Uterus (tissue), 4 donors: Measurements from ENCODE around the gene POLRMT. TPM values are rescaled to one million over a fixed set of nuclear protein-coding genes. Genes with fewer than 3 reads are reported as not detected.

Experiments used
- DNase-seq, 2 donors: peaks; one replicate each; pipeline ENCODE4 v3.0.0-alpha.2; 2019 to 2020
- H3K27ac ChIP-seq, 2 donors: fragments of 200-600 bp; sonication (generic); 1 replicate in 1 of 2; 2 replicates in 1 of 2; pipeline ENCODE4 v1.5.1; 2016 to 2018
- H3K27me3 ChIP-seq, 2 donors: fragments of 200-600 bp; sonication (generic); one replicate each; pipeline ENCODE4 v1.5.1; 2018 to 2019; ENCODE audit warnings: control low read depth in 1 of 2
- H3K36me3 ChIP-seq, 2 donors: fragments of 200-600 bp; sonication (generic); one replicate each; pipeline ENCODE4 v1.5.1; 2019; ENCODE audit warnings: control low read depth in 1 of 2
- H3K4me1 ChIP-seq, 2 donors: fragments of 200-600 bp; sonication (generic); one replicate each; pipeline ENCODE4 v1.5.1; 2018 to 2019; ENCODE audit warnings: control low read depth in 1 of 2
- H3K4me3 ChIP-seq, 2 donors: fragments of 200-600 bp; sonication (generic); 1 replicate in 1 of 2; 2 replicates in 1 of 2; pipeline ENCODE4 v1.5.1; 2018 to 2019; ENCODE audit warnings: mild to moderate bottlenecking in 1 of 2
- H3K9me3 ChIP-seq, 2 donors: fragments of 200-600 bp; sonication (generic); one replicate each; pipeline ENCODE4 v1.5.1; 2019; ENCODE audit warnings: control low read depth in 1 of 2
- CTCF ChIP-seq, 4 experiments: fragments of 200-600 bp in 2 of 4; fragments of 450-650 bp in 2 of 4; sonication (generic) in 2 of 4; IDR thresholded peaks; one replicate each; pipeline ENCODE4 v1.5.1; 2016 to 2019; ENCODE audit warnings: antibody characterized with exemption in 4 of 4, mild to moderate bottlenecking in 2 of 4, moderate library complexity in 1 of 4
- POLR2A ChIP-seq, 2 donors: fragments of 450-650 bp; IDR thresholded peaks; one replicate each; pipeline ENCODE4 v1.6.1; 2016; ENCODE audit warnings: antibody characterized with exemption in 2 of 2, mild to moderate bottlenecking in 1 of 2, moderate library complexity in 1 of 2
- intact Hi-C: fragments of 100-400 bp; cut with DNase I; formaldehyde crosslinking; loops from one replicate; pipeline ENCODE4 v1.15.1; 2023; ENCODE audit warnings: low total_unique reads
- total RNA-seq, 4 donors: library from RNA; depleted of rRNA in 3 of 4; stranded (reverse); fragments of >200 nt in 3 of 4; gene quantifications; one replicate each; pipeline versions ENCODE4 v1.1.0 to v1.2.4, GENCODE V29; 2014 to 2023
- donor health status: DM: yes; HTN: yes; CAD: no.

The POLRMT gene
- total RNA-seq, 4 donors from 2014 or later = 10.5 to 42.0 (median 24.1) TPM

- no peaks in the 10 kb centered on the region for H3K36me3 ChIP-seq
- H3K4me1 ChIP-seq = no peaks in the 10 kb centered on the region
- H3K27me3 ChIP-seq = no peaks in the 10 kb centered on the region
- TF ChIP-seq POLR2A (IDR thresholded peaks at IDR 0.05) (no peak), CTCF (IDR thresholded peaks at IDR 0.05) (no peak)
- DNase-seq = no peak
- no peak overlapping the region for H3K27ac ChIP-seq
- no peak overlapping the region for H3K4me3 ChIP-seq
- intact Hi-C loops = no loop called here
- no peaks in the 10 kb centered on the region for H3K9me3 ChIP-seq
These were observed 8.1 kb downstream of the POLRMT start for GRCh38 chr19:625257-625656.

- Histone ChIP-seq H3K36me3 (no peaks in the 10 kb centered on the region), H3K4me1 (no peaks in the 10 kb centered on the region), H3K27me3 (no peaks in the 10 kb centered on the region), H3K9me3 (no peaks in the 10 kb centered on the region), H3K27ac (no peak overlapping the region), H3K4me3 (no peak overlapping the region)
- no peak for DNase-seq
- TF ChIP-seq POLR2A (IDR thresholded peaks at IDR 0.05) (no peak), CTCF (IDR thresholded peaks at IDR 0.05) (no peak)
- intact Hi-C loops = no loop called here
These were observed 8.8 kb downstream of the POLRMT start for GRCh38 chr19:624433-625109.

GRCh38 chr19:623974-624373, 9.4 kb downstream of the POLRMT start:
- intact Hi-C loops = no loop called here
- DNase-seq = no peak

GRCh38 chr19:623175-623916, 10.0 kb downstream of the POLRMT start:
- H3K4me1 ChIP-seq = no peaks in the 10 kb centered on the region
- H3K27ac ChIP-seq = no peak overlapping the region
- H3K9me3 ChIP-seq = no peaks in the 10 kb centered on the region
- no peak for TF ChIP-seq POLR2A (IDR thresholded peaks at IDR 0.05)
- TF ChIP-seq CTCF (IDR thresholded peaks at IDR 0.05) = no peak
- H3K36me3 ChIP-seq = no peaks in the 10 kb centered on the region
- intact Hi-C loops = no loop called here
- no peaks in the 10 kb centered on the region for H3K27me3 ChIP-seq
- H3K4me3 ChIP-seq = no peak overlapping the region
- no peak for DNase-seq

More at GRCh38 chr19:623974-624373, 9.4 kb downstream of the POLRMT start:
- H3K36me3 ChIP-seq = no peaks in the 10 kb centered on the region
- H3K27me3 ChIP-seq = no peaks in the 10 kb centered on the region
- no peak overlapping the region for H3K4me3 ChIP-seq
- no peak for TF ChIP-seq POLR2A (IDR thresholded peaks at IDR 0.05)
- TF ChIP-seq CTCF (IDR thresholded peaks at IDR 0.05) = no peak
- no peak overlapping the region for H3K27ac ChIP-seq
- no peaks in the 10 kb centered on the region for H3K9me3 ChIP-seq
- H3K4me1 ChIP-seq = no peaks in the 10 kb centered on the region

GRCh38 chr19:622666-623065, 10.7 kb downstream of the POLRMT start:
- TF ChIP-seq CTCF (IDR thresholded peaks at IDR 0.05) = no peak
- no peak for TF ChIP-seq POLR2A (IDR thresholded peaks at IDR 0.05)
- Histone ChIP-seq H3K4me1 (no peaks in the 10 kb centered on the region), H3K36me3 (no peaks in the 10 kb centered on the region), H3K27ac (no peak overlapping the region), H3K9me3 (no peaks in the 10 kb centered on the region), H3K4me3 (no peak overlapping the region), H3K27me3 (no peaks in the 10 kb centered on the region)
- intact Hi-C loops = no loop called here
- DNase-seq = no peak
